ENCODE results near the gene MTMR12.

Gene MTMR12

GRCh38 chr5:32261198-32261597 lies 51.5 kb downstream of the MTMR12 start:
- no peak for TF ChIP-seq CTCF (IDR thresholded peaks at IDR 0.05; ENCODE audit: borderline replicate concordance, extremely low read depth, low read length, poor library complexity, severe bottlenecking)
- TF ChIP-seq EZH2 (IDR thresholded peaks at IDR 0.05; ENCODE audit: borderline replicate concordance, low read depth, low read length, severe bottlenecking), result no peak
- no peaks in the 10 kb centered on the region for H3K27me3 ChIP-seq (ENCODE audit: insufficient read depth, low read length, poor library complexity)
- no peak overlapping the region for H3K27ac ChIP-seq (ENCODE audit: low read length)
- H2AFZ ChIP-seq (ENCODE audit: low read depth, low read length), result no peak overlapping the region
- H3K9me3 ChIP-seq (ENCODE audit: insufficient read depth, low read length, severe bottlenecking), result no peaks in the 10 kb centered on the region
- H4K20me1 ChIP-seq (ENCODE audit: insufficient read depth, low read length), result peaks cover 3% of the 10 kb centered on the region; the same call in 1 of the 2 replicates
- H3K4me1 ChIP-seq (ENCODE audit: insufficient read depth, low read length), result no peaks in the 10 kb centered on the region
- no peak for DNase-seq
- no peaks in the 10 kb centered on the region for H3K79me2 ChIP-seq (ENCODE audit: insufficient read depth, low read length)
- peaks cover 65% of the 10 kb centered on the region for H3K36me3 ChIP-seq (ENCODE audit: insufficient read depth, low read length)
- no peak for ATAC-seq (ENCODE audit: insufficient read depth, low read depth)
- no peak overlapping the region for H3K4me2 ChIP-seq (ENCODE audit: insufficient read depth, low read length)
- no peak overlapping the region for H3K9ac ChIP-seq (ENCODE audit: low read depth, low read length)
- no peak overlapping the region for H3K4me3 ChIP-seq (ENCODE audit: low read depth in 1 of 2, low read length in 2 of 2)

GRCh38 chr5:32259033-32259432 lies 53.7 kb downstream of the MTMR12 start:
- Histone ChIP-seq H3K4me2 (ENCODE audit: insufficient read depth, low read length) (no peak overlapping the region), H3K27me3 (ENCODE audit: insufficient read depth, low read length, poor library complexity) (no peaks in the 10 kb centered on the region), H3K9ac (ENCODE audit: low read depth, low read length) (no peak overlapping the region), H3K4me1 (ENCODE audit: insufficient read depth, low read length) (no peaks in the 10 kb centered on the region), H3K4me3 (ENCODE audit: low read depth in 1 of 2, low read length in 2 of 2) (no peak overlapping the region), H3K79me2 (ENCODE audit: insufficient read depth, low read length) (no peaks in the 10 kb centered on the region), H3K9me3 (ENCODE audit: insufficient read depth, low read length, severe bottlenecking) (no peaks in the 10 kb centered on the region), H3K27ac (ENCODE audit: low read length) (no peak overlapping the region), H4K20me1 (ENCODE audit: insufficient read depth, low read length) (peaks cover 3% of the 10 kb centered on the region; the same call in 1 of the 2 replicates), H2AFZ (ENCODE audit: low read depth, low read length) (no peak overlapping the region), H3K36me3 (ENCODE audit: insufficient read depth, low read length) (peaks cover 65% of the 10 kb centered on the region)
- no peak for TF ChIP-seq CTCF (IDR thresholded peaks at IDR 0.05; ENCODE audit: borderline replicate concordance, extremely low read depth, low read length, poor library complexity, severe bottlenecking)
- no peak for DNase-seq
- no peak for ATAC-seq (ENCODE audit: insufficient read depth, low read depth)

- H3K9me3 ChIP-seq (ENCODE audit: insufficient read depth, low read length, severe bottlenecking), result no peaks in the 10 kb centered on the region
- H3K27ac ChIP-seq (ENCODE audit: low read length), result no peak overlapping the region
- TF ChIP-seq CTCF (IDR thresholded peaks at IDR 0.05; ENCODE audit: borderline replicate concordance, extremely low read depth, low read length, poor library complexity, severe bottlenecking) (no peak), EZH2 (IDR thresholded peaks at IDR 0.05; ENCODE audit: borderline replicate concordance, low read depth, low read length, severe bottlenecking) (no peak)
- H2AFZ ChIP-seq (ENCODE audit: low read depth, low read length), result no peak overlapping the region
- no peak overlapping the region for H3K4me2 ChIP-seq (ENCODE audit: insufficient read depth, low read length)
- H3K79me2 ChIP-seq (ENCODE audit: insufficient read depth, low read length), result no peaks in the 10 kb centered on the region
- H4K20me1 ChIP-seq (ENCODE audit: insufficient read depth, low read length), result peaks cover 3% of the 10 kb centered on the region; the same call in 1 of the 2 replicates
- H3K27me3 ChIP-seq (ENCODE audit: insufficient read depth, low read length, poor library complexity), result no peaks in the 10 kb centered on the region
- DNase-seq, result no peak
- no peak overlapping the region for H3K9ac ChIP-seq (ENCODE audit: low read depth, low read length)
- no peak for ATAC-seq (ENCODE audit: insufficient read depth, low read depth)
- no peak overlapping the region for H3K4me3 ChIP-seq (ENCODE audit: low read depth in 1 of 2, low read length in 2 of 2)
- H3K4me1 ChIP-seq (ENCODE audit: insufficient read depth, low read length), result no peaks in the 10 kb centered on the region
- H3K36me3 ChIP-seq (ENCODE audit: insufficient read depth, low read length), result peaks cover 65% of the 10 kb centered on the region
Measured at GRCh38 chr5:32258424-32258823, 54.3 kb downstream of the MTMR12 start.

- Histone ChIP-seq H3K27ac (ENCODE audit: low read length) (no peak overlapping the region), H3K9me3 (ENCODE audit: insufficient read depth, low read length, severe bottlenecking) (no peaks in the 10 kb centered on the region), H3K4me1 (ENCODE audit: insufficient read depth, low read length) (no peaks in the 10 kb centered on the region), H3K79me2 (ENCODE audit: insufficient read depth, low read length) (no peaks in the 10 kb centered on the region), H3K4me3 (ENCODE audit: low read depth in 1 of 2, low read length in 2 of 2) (no peak overlapping the region), H3K27me3 (ENCODE audit: insufficient read depth, low read length, poor library complexity) (no peaks in the 10 kb centered on the region), H3K36me3 (ENCODE audit: insufficient read depth, low read length) (peaks cover 55% of the 10 kb centered on the region), H2AFZ (ENCODE audit: low read depth, low read length) (no peak overlapping the region), H3K4me2 (ENCODE audit: insufficient read depth, low read length) (no peak overlapping the region), H4K20me1 (ENCODE audit: insufficient read depth, low read length) (peaks cover 3% of the 10 kb centered on the region; the same call in 1 of the 2 replicates), H3K9ac (ENCODE audit: low read depth, low read length) (no peak overlapping the region)
- DNase-seq (no peak), ATAC-seq (ENCODE audit: insufficient read depth, low read depth) (no peak)
- TF ChIP-seq CTCF (IDR thresholded peaks at IDR 0.05; ENCODE audit: borderline replicate concordance, extremely low read depth, low read length, poor library complexity, severe bottlenecking), result no peak
- TF ChIP-seq EZH2 (IDR thresholded peaks at IDR 0.05; ENCODE audit: borderline replicate concordance, low read depth, low read length, severe bottlenecking), result no peak
Measured at GRCh38 chr5:32255540-32255900, 57.2 kb downstream of the MTMR12 start.
